Anterior cingulate cortex (tissue), 58 donors: ENCODE measurements around the gene ENDOG.
"Not testable (repeated sequence)": the region's sequence is repeated elsewhere in the genome, so short reads cannot be mapped to it uniquely, and the experiment has no call there.

Experiments
- DNase-seq, 58 donors: peaks; one replicate each; lab custom pipeline; 2025; lab: John Stamatoyannopoulos, UW

The ENDOG gene

GRCh38 chr9:128818099-128818838 is at the start of gene ENDOG:
Gene ENDOG (plus strand): TSS chr9:128818500. CDS start chr9:128818685, 185 bp downstream.
- peak; percentile 71 to 99 (median 96) for DNase-seq

GRCh38 chr9:128768606-128769005 is 49.7 kb upstream of the ENDOG start:
- DNase-seq, result no peak

GRCh38 chr9:128770286-128771030 is 47.8 kb upstream of the ENDOG start:
- no peak for DNase-seq

GRCh38 chr9:128771094-128771721 is 47.1 kb upstream of the ENDOG start:
- DNase-seq, result peak in 12 of 58 donors; percentile 8 to 62 (median 52)

- peak; percentile 46 to 95 (median 85) for DNase-seq
These were observed 46.4 kb upstream of the ENDOG start, which contains the start of gene ZER1 for GRCh38 chr9:128771745-128772519. Gene ZER1 (minus strand): TSS chr9:128771927. CDS start chr9:128755565, 16,362 bp downstream.

GRCh38 chr9:128773049-128773448 is 45.3 kb upstream of the ENDOG start:
- DNase-seq, result no peak

GRCh38 chr9:128774804-128775203 is 43.5 kb upstream of the ENDOG start:
- no peak for DNase-seq

GRCh38 chr9:128780093-128780492 is 38.2 kb upstream of the ENDOG start:
- DNase-seq, result not testable (repeated sequence)

- no peak for DNase-seq
These were observed 36.9 kb upstream of the ENDOG start for GRCh38 chr9:128781187-128782070.

GRCh38 chr9:128782669-128783068 is 35.6 kb upstream of the ENDOG start:
- no peak for DNase-seq

GRCh38 chr9:128785427-128785826 is 32.9 kb upstream of the ENDOG start:
- DNase-seq, result no peak

GRCh38 chr9:128786681-128787601 is 31.4 kb upstream of the ENDOG start, which contains the start of gene TBC1D13:
Gene TBC1D13 (plus strand): TSS chr9:128787253. CDS start chr9:128787354, 101 bp downstream.
- DNase-seq, result peak; percentile 39 to 92 (median 84)

GRCh38 chr9:128787659-128788058 is 30.6 kb upstream of the ENDOG start:
- DNase-seq, result peak in 3 of 58 donors; percentile 13 to 41 (median 24)

GRCh38 chr9:128788445-128788844 is 29.9 kb upstream of the ENDOG start:
- DNase-seq, result no peak

- no peak for DNase-seq
These were observed 27.8 kb upstream of the ENDOG start for GRCh38 chr9:128790536-128790935.

- DNase-seq, result no peak
These were observed 26.2 kb upstream of the ENDOG start for GRCh38 chr9:128792134-128792533.

GRCh38 chr9:128792978-128793686 is 25.2 kb upstream of the ENDOG start:
- DNase-seq, result no peak
